Lower leg skin (tissue), 3 donors: ENCODE measurements around the gene ARHGAP9.

ENCODE experiments used
- CTCF ChIP-seq, 3 donors: fragments of 450-650 bp; IDR thresholded peaks; one replicate each; pipeline ENCODE4 v1.5.1; 2016; ENCODE audit warnings: antibody characterized with exemption in 3 of 3, mild to moderate bottlenecking in 3 of 3, moderate library complexity in 2 of 3
- POLR2A ChIP-seq, 2 donors: fragments of 450-650 bp; IDR thresholded peaks; one replicate each; pipeline ENCODE4 v1.6.1; 2016 to 2017; ENCODE audit warnings: antibody characterized with exemption in 2 of 2, mild to moderate bottlenecking in 1 of 2, moderate library complexity in 1 of 2

- TF ChIP-seq CTCF (IDR thresholded peaks at IDR 0.05) (no peak), POLR2A (IDR thresholded peaks at IDR 0.05) (no peak)
These were observed 42.6 kb upstream of the ARHGAP9 start, which contains the start of gene MBD6 for GRCh38 chr12:57522011-57522886.
